Effector memory CD8-positive, alpha-beta T cell (primary cell): ENCODE results near the gene PCSK9.

Experiments
- ATAC-seq: fragments of 150-1000 bp; cut with Tn5 transposase; replicated peaks from 2 replicates; pipeline ENCODE4 v1.10.0; 2021; ENCODE audit warnings: mild to moderate bottlenecking, moderate library complexity
- DNase-seq, 3 experiments: peaks; one replicate each; pipeline ENCODE4 v3.0.0; 2021
- H3K27ac Mint-ChIP-seq, 2 donors: one replicate each; pipeline ENCODE4 v1.8.0; 2022; ENCODE audit warnings: mild to moderate bottlenecking in 2 of 2, mixed read lengths in 2 of 2, moderate library complexity in 2 of 2
- H3K27me3 Mint-ChIP-seq, 2 donors: one replicate each; pipeline ENCODE4 v1.8.0; 2022; ENCODE audit warnings: mixed read lengths in 2 of 2
- H3K36me3 Mint-ChIP-seq: one replicate; pipeline ENCODE4 v1.8.0; 2022; ENCODE audit warnings: mild to moderate bottlenecking, moderate library complexity, mixed read lengths; ENCODE audit not compliant: insufficient read depth
- H3K4me1 Mint-ChIP-seq, 2 donors: one replicate each; pipeline ENCODE4 v1.8.0; 2022; ENCODE audit warnings: low read depth in 2 of 2, mixed read lengths in 2 of 2
- H3K4me3 Mint-ChIP-seq, 2 donors: one replicate each; pipeline ENCODE4 v1.8.0; 2022; ENCODE audit warnings: mild to moderate bottlenecking in 2 of 2, mixed read lengths in 2 of 2, moderate library complexity in 2 of 2
- H3K9me3 Mint-ChIP-seq, 2 donors: one replicate each; pipeline ENCODE4 v1.8.0; 2022; ENCODE audit warnings: mixed read lengths in 2 of 2

Gene PCSK9

DNA sequence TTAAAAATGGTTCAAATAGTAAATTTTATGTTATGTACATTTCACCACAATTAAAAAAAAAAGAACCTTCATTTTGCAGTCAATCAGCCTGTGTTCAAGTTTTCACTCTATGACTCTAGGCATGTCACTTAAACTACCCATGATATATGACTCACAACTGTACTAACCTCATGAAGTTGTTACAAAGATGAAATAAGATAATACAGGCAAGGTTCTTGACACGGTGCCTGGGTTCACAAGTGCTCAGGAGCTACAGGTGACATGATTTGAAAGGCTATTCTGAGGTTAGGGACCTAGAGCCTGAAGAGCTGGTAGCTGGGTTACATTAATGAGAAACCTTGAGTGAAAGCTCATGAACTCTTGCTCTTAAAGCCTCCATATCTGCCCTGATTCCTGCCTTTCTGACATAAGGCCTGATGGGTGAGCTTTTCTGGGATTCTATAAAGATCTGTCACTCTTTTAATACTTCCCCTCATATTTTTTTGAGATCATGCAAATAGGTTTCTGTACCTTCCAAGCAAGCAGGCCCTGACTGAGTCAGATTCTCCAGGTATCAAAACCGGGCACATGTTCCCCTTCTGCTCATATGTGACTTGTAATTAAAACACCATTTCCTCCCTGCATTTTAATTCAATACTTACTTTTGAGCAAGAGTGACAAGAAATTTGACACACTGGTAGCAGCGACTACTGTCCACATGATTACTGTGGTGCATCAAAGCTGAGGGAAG is 34.0 kb downstream of the PCSK9 start:
- no peak overlapping the region for H3K4me3 Mint-ChIP-seq
- peaks cover 0 to 9% of the 10 kb centered on the region in 2 donors for H3K4me1 Mint-ChIP-seq
- H3K9me3 Mint-ChIP-seq: no peaks in the 10 kb centered on the region
- H3K27me3 Mint-ChIP-seq: no peaks in the 10 kb centered on the region
- no peak for ATAC-seq
- DNase-seq: no peak
- peaks cover 93% of the 10 kb centered on the region for H3K36me3 Mint-ChIP-seq
- peak overlapping the region in 1 of 2 donors; percentile 88 for H3K27ac Mint-ChIP-seq

DNA sequence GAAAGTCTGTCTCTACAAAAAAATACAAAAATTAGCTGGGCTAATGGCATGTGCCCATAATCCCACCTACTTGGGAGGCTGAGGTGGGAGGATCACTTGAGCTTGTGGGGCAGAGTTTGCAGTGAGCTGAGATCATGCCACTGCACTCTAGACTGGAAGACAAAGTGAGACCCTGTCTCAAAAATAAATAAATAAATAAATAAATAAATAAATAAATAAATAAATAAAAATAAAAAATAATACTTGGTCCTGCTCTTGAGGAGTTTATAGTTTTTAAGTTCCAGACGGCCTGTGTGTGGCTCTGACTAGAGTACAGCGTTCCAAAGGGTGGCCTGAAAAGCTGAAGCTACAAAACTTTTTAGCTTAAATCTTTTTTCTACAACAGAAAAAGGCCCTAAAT is 35.1 kb downstream of the PCSK9 start:
- Mint-ChIP-seq H3K9me3 (no peaks in the 10 kb centered on the region), H3K36me3 (peaks cover 93% of the 10 kb centered on the region), H3K4me1 (peaks cover 0 to 5% of the 10 kb centered on the region in 2 donors), H3K4me3 (no peak overlapping the region), H3K27ac (peak overlapping the region in 1 of 2 donors; percentile 83), H3K27me3 (no peaks in the 10 kb centered on the region)
- ATAC-seq (no peak), DNase-seq (no peak)

DNA sequence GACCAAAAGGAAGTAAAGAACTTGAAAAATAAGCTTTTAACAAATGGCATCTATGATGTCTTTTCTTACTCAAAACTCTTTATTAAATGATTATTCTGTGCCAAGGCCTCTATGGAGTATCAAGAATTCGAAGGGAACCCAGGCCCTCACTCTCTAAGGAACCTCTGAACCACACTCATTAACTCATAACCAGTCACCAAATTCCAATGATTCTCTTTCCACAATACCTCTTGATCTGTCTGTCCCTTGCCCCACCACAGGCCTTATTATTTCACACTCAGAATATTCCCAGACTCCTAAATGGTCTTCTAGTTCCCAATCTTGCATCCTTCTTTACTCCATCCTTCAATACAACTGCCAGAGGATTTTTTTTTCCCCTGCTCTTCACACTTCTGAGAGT is 37.0 kb downstream of the PCSK9 start:
- peaks cover 0 to 5% of the 10 kb centered on the region in 2 donors for H3K4me1 Mint-ChIP-seq
- no peaks in the 10 kb centered on the region for H3K27me3 Mint-ChIP-seq
- peak overlapping the region in 1 of 2 donors; percentile 83 for H3K27ac Mint-ChIP-seq
- DNase-seq: no peak
- H3K36me3 Mint-ChIP-seq: peaks cover 93% of the 10 kb centered on the region
- no peak overlapping the region for H3K4me3 Mint-ChIP-seq
- no peaks in the 10 kb centered on the region for H3K9me3 Mint-ChIP-seq
- ATAC-seq: no peak

DNA sequence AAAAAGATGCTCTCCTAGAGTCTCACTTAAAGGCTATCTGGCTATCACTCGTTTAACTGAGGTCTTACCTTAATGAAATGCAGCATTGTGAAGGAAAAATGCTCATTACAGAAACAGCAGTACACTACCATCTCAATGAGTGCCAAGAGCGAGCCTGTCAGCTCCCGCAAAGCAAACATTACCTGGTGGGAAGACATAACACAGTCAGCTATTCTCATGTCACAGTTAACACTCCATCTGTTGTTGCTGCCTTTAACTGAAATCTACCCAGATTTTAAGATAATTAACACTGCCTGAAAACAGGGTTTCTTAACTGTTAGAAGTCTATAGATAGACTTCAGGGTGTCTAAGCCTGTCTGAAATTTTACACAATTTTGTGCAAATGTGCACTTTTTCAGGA is 39.1 kb downstream of the PCSK9 start:
- H3K9me3 Mint-ChIP-seq: no peaks in the 10 kb centered on the region
- ATAC-seq (no peak), DNase-seq (no peak)
- peaks cover 94% of the 10 kb centered on the region for H3K36me3 Mint-ChIP-seq
- peaks cover 0 to 5% of the 10 kb centered on the region in 2 donors for H3K4me1 Mint-ChIP-seq
- H3K4me3 Mint-ChIP-seq: no peak overlapping the region
- H3K27ac Mint-ChIP-seq: peak overlapping the region; percentile 8 to 59
- H3K27me3 Mint-ChIP-seq: no peaks in the 10 kb centered on the region

DNA sequence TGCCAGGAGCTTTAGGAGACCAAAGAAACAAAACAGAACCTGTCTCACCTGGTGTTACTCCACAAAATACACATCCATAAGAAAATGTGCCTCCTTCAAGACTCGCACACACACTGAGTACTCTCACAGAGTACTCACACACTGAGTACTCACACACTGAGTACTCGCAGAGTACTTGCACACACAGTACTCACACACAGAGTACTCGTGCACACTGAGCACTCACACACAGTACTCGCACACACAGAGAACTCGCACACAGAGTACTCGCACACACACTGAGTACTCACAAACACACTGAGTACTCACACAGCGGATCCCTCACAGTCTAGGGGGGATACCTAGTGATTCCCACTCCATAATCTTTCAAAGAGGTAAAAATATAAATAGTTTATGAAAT is 40.3 kb downstream of the PCSK9 start:
- no peaks in the 10 kb centered on the region for H3K27me3 Mint-ChIP-seq
- no peak for DNase-seq
- peaks cover 95% of the 10 kb centered on the region for H3K36me3 Mint-ChIP-seq

DNA sequence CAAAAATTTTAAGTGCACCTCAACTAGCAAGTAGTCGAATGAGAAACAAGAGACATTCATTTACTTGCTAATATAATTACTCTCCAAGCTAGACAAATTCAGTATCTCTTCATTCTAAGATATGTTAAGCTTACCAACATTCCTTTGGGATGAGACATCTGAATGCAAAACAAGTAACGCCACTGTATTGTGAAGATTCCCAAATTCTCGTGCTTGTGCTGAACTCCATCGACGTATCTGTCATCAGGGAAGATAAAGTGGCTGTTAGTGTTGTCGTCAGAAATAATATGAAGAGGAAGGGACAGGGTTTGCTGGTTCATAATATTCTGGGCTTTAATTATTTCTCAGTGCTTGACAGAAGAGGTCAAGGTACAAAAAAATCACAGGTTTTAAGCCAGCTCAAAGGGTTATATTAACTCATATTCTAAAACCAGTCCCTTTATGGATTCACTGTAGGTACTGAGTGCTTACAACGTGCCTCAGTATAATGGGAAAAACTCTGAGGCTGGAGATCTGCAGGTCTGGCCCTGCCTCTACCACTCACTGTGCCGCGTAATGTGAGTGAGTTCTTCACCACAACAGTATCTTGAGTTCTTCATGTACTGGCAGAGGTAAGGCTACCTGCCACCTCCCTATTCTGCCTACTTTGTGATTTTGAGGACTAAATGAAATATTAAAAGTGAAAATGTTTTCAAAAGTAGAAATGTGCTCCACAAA is 42.0 kb downstream of the PCSK9 start:
- Mint-ChIP-seq H3K4me1 (peaks cover 0 to 3% of the 10 kb centered on the region in 2 donors), H3K36me3 (peaks cover 95% of the 10 kb centered on the region), H3K9me3 (no peaks in the 10 kb centered on the region), H3K27me3 (no peaks in the 10 kb centered on the region), H3K27ac (peak overlapping the region in 1 of 2 donors; percentile 25), H3K4me3 (no peak overlapping the region)
- DNase-seq (no peak), ATAC-seq (no peak)

More for the DNA sequence above, 40.3 kb downstream of the PCSK9 start:
- ATAC-seq: no peak
- peak overlapping the region in 1 of 2 donors; percentile 41 for H3K27ac Mint-ChIP-seq
- H3K4me3 Mint-ChIP-seq: no peak overlapping the region
- H3K4me1 Mint-ChIP-seq: peaks cover 0 to 5% of the 10 kb centered on the region in 2 donors
- H3K9me3 Mint-ChIP-seq: no peaks in the 10 kb centered on the region

DNA sequence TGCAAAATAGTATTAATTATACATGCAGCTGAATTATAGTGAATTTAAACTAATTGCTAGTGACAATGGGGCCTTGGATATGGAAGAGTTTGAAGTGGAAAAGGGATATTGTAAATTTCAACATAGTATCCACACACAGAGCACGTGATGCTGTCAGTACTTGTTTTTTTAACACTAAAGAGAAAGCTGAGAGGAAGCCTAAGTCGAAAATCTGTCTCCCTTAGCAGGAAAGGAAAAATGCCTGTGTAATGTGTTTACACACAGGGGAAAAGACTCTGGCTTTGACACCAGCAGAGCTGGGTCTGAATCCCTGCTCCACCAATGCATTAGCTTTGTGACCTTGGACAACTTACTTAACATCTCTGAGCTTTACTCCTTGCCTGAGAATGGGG is 42.6 kb downstream of the PCSK9 start:
- H3K27ac Mint-ChIP-seq: peak overlapping the region in 1 of 2 donors; percentile 25
- no peaks in the 10 kb centered on the region for H3K27me3 Mint-ChIP-seq
- no peak overlapping the region for H3K4me3 Mint-ChIP-seq
- H3K4me1 Mint-ChIP-seq: no peaks in the 10 kb centered on the region
- peaks cover 94% of the 10 kb centered on the region for H3K36me3 Mint-ChIP-seq
- DNase-seq (no peak), ATAC-seq (no peak)
- H3K9me3 Mint-ChIP-seq: no peaks in the 10 kb centered on the region

DNA sequence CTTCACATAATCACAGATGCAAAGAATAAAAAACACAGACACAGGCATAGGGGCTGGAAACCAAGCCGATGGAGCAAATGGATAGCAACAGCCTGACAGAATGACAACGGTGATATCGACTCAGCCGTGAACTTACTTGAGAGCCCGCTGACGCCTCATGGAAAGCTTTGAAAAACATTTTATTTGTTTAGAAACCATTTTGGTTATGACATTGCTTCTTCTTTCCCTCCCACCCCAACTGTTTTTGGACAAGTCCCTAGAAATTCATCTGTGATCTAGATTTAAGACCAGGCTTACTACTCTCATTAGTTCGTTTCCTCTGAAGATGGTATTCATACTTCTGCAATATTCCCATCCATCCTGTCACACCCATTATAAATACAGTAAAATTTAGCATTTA is 44.9 kb downstream of the PCSK9 start:
- ATAC-seq (no peak), DNase-seq (no peak)
- Mint-ChIP-seq H3K4me1 (peaks cover 2 to 5% of the 10 kb centered on the region in 2 donors), H3K27ac (no peak overlapping the region), H3K36me3 (peaks cover 92% of the 10 kb centered on the region), H3K9me3 (no peaks in the 10 kb centered on the region), H3K27me3 (no peaks in the 10 kb centered on the region), H3K4me3 (no peak overlapping the region)

DNA sequence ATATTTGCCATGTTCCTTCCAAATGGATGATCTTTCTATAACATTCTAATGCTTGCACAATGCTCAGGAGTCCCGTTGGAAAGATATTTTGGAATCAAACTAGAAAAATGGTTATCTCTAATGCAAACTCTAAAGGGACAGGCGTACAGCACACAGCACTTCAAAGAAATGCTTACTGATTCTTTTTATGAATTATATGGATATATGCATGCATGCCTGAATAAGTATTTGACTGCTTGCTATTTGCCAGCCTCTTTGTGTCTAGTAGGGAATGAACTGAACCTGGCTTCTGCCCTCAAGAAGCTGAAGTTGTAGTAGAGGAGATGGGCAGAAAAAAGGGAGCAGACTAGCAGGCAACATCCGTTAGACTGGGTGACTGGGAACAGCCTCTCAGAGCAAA is 48.1 kb downstream of the PCSK9 start:
- Mint-ChIP-seq H3K4me1 (peaks cover 2 to 5% of the 10 kb centered on the region in 2 donors), H3K27me3 (no peaks in the 10 kb centered on the region), H3K36me3 (peaks cover 90% of the 10 kb centered on the region), H3K27ac (peak overlapping the region; percentile 0 to 39), H3K9me3 (no peaks in the 10 kb centered on the region), H3K4me3 (no peak overlapping the region)
- DNase-seq (no peak), ATAC-seq (no peak)

DNA sequence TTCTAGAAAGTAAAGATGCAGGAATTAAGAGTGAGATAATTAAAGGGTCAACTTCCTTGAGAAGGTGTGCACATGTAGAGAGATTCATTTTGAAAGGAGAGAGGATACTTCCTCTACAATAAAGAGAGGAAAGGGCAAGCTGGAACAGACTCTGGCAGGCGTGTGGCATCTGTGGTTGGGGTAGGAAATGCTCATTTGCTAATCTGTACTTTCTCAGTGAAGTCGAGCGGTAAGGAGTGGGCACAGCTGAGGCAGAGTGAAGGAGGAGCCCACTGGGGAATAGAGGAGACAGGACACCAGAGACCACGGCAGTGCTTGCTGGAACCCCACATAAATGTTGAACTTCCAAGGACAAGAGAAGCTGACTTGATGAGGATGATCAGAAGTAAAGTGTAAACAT is 49.1 kb downstream of the PCSK9 start:
- Mint-ChIP-seq H3K36me3 (peaks cover 88% of the 10 kb centered on the region), H3K4me1 (peaks cover 2 to 5% of the 10 kb centered on the region in 2 donors), H3K27ac (peak overlapping the region; percentile 18 to 39), H3K4me3 (no peak overlapping the region), H3K9me3 (no peaks in the 10 kb centered on the region), H3K27me3 (no peaks in the 10 kb centered on the region)
- ATAC-seq (no peak), DNase-seq (no peak)

DNA sequence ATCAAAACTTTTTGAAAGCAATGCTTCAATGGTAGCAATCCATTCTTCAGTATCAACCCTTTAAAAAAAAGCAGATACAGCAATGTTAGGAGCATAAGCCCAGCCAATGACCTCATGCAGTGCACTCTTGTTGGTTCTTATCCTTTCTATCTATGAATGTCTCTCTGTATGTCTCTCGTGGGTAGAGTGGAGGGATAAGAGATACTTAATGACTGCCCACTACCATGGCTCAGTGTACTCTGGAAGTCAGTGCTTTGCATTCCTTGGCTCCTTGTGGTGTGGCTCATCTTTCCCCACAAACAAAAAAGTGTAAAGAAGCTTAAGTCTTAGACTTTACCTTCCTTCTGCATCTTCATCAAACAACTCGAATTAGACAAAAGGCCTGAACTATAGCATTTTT is 50.3 kb downstream of the PCSK9 start:
- H3K36me3 Mint-ChIP-seq: peaks cover 88% of the 10 kb centered on the region
- H3K4me3 Mint-ChIP-seq: no peak overlapping the region
- no peak overlapping the region for H3K27ac Mint-ChIP-seq
- H3K4me1 Mint-ChIP-seq: peaks cover 2 to 5% of the 10 kb centered on the region in 2 donors
- no peaks in the 10 kb centered on the region for H3K27me3 Mint-ChIP-seq
- H3K9me3 Mint-ChIP-seq: no peaks in the 10 kb centered on the region
- ATAC-seq (no peak), DNase-seq (no peak)

DNA sequence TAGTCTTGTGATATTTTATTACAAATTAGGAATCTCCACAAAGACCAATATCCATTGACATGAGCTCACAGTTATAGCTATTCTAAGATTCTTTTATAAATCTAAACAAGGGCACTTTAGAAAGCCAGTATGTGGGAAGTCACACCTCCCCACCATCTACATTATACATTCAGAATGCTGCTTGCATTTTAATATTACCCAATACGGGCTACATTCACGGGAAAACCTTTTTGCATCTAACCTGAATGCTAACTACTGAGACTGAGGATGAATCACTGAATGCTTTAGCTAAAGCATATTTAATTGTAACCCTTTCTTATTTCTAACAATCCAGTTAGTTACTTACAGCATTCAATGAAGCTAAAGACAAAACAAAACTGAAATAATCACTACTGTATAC is 53.1 kb downstream of the PCSK9 start:
- Mint-ChIP-seq H3K4me1 (peaks cover 3 to 5% of the 10 kb centered on the region in 2 donors), H3K9me3 (no peaks in the 10 kb centered on the region), H3K27ac (no peak overlapping the region), H3K36me3 (peaks cover 90% of the 10 kb centered on the region), H3K27me3 (no peaks in the 10 kb centered on the region), H3K4me3 (no peak overlapping the region)
- ATAC-seq: no peak
- DNase-seq: no peak

DNA sequence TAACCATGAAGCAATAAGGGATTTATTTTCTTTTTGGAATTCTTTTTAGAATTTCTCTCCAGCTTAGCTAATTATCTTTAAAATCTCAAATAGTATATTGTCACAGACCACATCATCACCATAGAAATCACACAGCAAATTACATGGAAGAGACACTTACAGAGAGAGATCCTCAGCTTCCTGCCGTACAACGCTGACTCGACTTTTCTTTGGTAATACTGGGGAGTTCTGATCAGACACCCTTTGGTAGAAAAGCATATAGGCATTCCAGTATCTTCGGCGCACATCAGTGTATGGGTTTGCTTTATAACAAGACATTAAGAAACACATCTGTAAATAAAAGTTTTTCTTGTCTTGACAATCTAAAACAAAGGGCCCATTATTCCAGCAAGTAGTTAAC is 55.7 kb downstream of the PCSK9 start:
- DNase-seq (no peak), ATAC-seq (no peak)
- H3K4me1 Mint-ChIP-seq: peaks cover 0 to 1% of the 10 kb centered on the region in 2 donors
- H3K27ac Mint-ChIP-seq: no peak overlapping the region
- no peaks in the 10 kb centered on the region for H3K27me3 Mint-ChIP-seq
- H3K36me3 Mint-ChIP-seq: peaks cover 90% of the 10 kb centered on the region
- no peaks in the 10 kb centered on the region for H3K9me3 Mint-ChIP-seq
- no peak overlapping the region for H3K4me3 Mint-ChIP-seq

DNA sequence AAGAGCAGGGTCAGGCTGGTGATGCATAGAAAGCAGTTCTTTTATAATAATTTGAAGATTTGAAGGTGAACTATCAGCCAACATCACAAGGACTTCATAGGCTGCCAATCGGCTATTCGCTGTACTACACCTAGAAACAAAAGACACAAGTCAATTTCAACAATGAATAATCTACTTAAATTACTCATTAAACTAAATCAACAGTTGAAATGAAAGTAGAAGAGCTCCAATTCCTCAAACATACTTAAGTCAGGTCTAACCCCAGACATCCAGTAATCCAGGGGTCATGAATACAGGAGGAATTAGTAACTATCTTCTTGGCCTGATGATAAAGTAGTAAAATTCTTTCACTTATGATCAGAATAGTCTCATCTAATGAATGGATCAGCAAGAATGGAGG is 64.5 kb downstream of the PCSK9 start:
- Mint-ChIP-seq H3K9me3 (no peaks in the 10 kb centered on the region), H3K4me1 (no peaks in the 10 kb centered on the region), H3K27ac (peak overlapping the region in 1 of 2 donors; percentile 75), H3K27me3 (no peaks in the 10 kb centered on the region), H3K36me3 (peaks cover 73% of the 10 kb centered on the region), H3K4me3 (no peak overlapping the region)
- ATAC-seq (no peak), DNase-seq (no peak)
